ENCODE results near the gene ANAPC10. TPM values are rescaled to one million over a fixed set of nuclear protein-coding genes. Genes with fewer than 3 reads are reported as not detected.

ANAPC10 gene
- total RNA-seq, 4 donors from 2014 or later: 13.1 to 59.0 (median 27.9) TPM

- TF ChIP-seq CTCF (IDR thresholded peaks at IDR 0.05) (no peak), POLR2A (IDR thresholded peaks at IDR 0.05) (no peak)
- Histone ChIP-seq H3K36me3 (no peaks in the 10 kb centered on the region), H3K4me1 (no peaks in the 10 kb centered on the region), H3K27me3 (no peaks in the 10 kb centered on the region), H3K4me3 (no peak overlapping the region), H3K9me3 (no peaks in the 10 kb centered on the region), H3K27ac (no peak overlapping the region)
- DNase-seq: no peak
- intact Hi-C loops (cut with DNase I; ENCODE audit: low total_unique reads): no loop called here
Measured at GRCh38 chr4:145102619-145103018, 4.6 kb upstream of the ANAPC10 start.

GRCh38 chr4:145101091-145101490 is 3.1 kb upstream of the ANAPC10 start:
- H3K27ac ChIP-seq: no peak overlapping the region
- no peak for DNase-seq
- H3K4me3 ChIP-seq: no peak overlapping the region
- H3K9me3 ChIP-seq: no peaks in the 10 kb centered on the region
- H3K27me3 ChIP-seq: no peaks in the 10 kb centered on the region
- intact Hi-C loops (cut with DNase I; ENCODE audit: low total_unique reads): no loop called here
- H3K36me3 ChIP-seq: no peaks in the 10 kb centered on the region
- peaks cover 5 to 7% of the 10 kb centered on the region in 2 donors for H3K4me1 ChIP-seq
- TF ChIP-seq POLR2A (IDR thresholded peaks at IDR 0.05) (no peak), CTCF (IDR thresholded peaks at IDR 0.05) (no peak)

- no peak for DNase-seq
- intact Hi-C loops (cut with DNase I; ENCODE audit: low total_unique reads): no loop called here
Measured at GRCh38 chr4:145099653-145100052, 1.7 kb upstream of the ANAPC10 start.

GRCh38 chr4:145098675-145099037 is 660 bp upstream of the ANAPC10 start:
- Histone ChIP-seq H3K36me3 (no peaks in the 10 kb centered on the region), H3K4me3 (peak overlapping the region; percentile 72 to 85), H3K9me3 (no peaks in the 10 kb centered on the region), H3K27ac (peak overlapping the region; percentile 84 to 93), H3K4me1 (peaks cover 5 to 7% of the 10 kb centered on the region in 2 donors), H3K27me3 (no peaks in the 10 kb centered on the region)
- intact Hi-C loops (cut with DNase I; ENCODE audit: low total_unique reads): no loop called here
- TF ChIP-seq CTCF (IDR thresholded peaks at IDR 0.05) (no peak), POLR2A (IDR thresholded peaks at IDR 0.05) (no peak)
- no peak for DNase-seq

More at GRCh38 chr4:145099653-145100052, 1.7 kb upstream of the ANAPC10 start:
- Histone ChIP-seq H3K27me3 (no peaks in the 10 kb centered on the region), H3K4me3 (peak overlapping the region; percentile 72 to 85), H3K27ac (no peak overlapping the region), H3K9me3 (no peaks in the 10 kb centered on the region), H3K36me3 (no peaks in the 10 kb centered on the region), H3K4me1 (peaks cover 5 to 7% of the 10 kb centered on the region in 2 donors)
- no peak for TF ChIP-seq POLR2A (IDR thresholded peaks at IDR 0.05)
- TF ChIP-seq CTCF (IDR thresholded peaks at IDR 0.05): no peak

GRCh38 chr4:145097331-145097820 is 620 bp downstream of the ANAPC10 start:
- DNase-seq: no peak
- H3K4me1 ChIP-seq: peaks cover 5 to 7% of the 10 kb centered on the region in 2 donors
- intact Hi-C loops (cut with DNase I; ENCODE audit: low total_unique reads): no loop called here

More at GRCh38 chr4:145097331-145097820, 620 bp downstream of the ANAPC10 start:
- no peaks in the 10 kb centered on the region for H3K27me3 ChIP-seq
- peak overlapping the region; percentile 72 to 85 for H3K4me3 ChIP-seq
- peak overlapping the region; percentile 84 to 93 for H3K27ac ChIP-seq
- no peak for TF ChIP-seq POLR2A (IDR thresholded peaks at IDR 0.05)
- no peak for TF ChIP-seq CTCF (IDR thresholded peaks at IDR 0.05)
- H3K9me3 ChIP-seq: no peaks in the 10 kb centered on the region
- no peaks in the 10 kb centered on the region for H3K36me3 ChIP-seq
